GM19438 (cell line): ENCODE measurements around the gene CMSS1.

ENCODE experiments used
- ATAC-seq: cut with Tn5 transposase; IDR thresholded peaks from one replicate; pipeline ENCODE4 v1.9.1; 2021; ENCODE audit warnings: low read depth; ENCODE audit not compliant: unreplicated experiment

Gene CMSS1

DNA sequence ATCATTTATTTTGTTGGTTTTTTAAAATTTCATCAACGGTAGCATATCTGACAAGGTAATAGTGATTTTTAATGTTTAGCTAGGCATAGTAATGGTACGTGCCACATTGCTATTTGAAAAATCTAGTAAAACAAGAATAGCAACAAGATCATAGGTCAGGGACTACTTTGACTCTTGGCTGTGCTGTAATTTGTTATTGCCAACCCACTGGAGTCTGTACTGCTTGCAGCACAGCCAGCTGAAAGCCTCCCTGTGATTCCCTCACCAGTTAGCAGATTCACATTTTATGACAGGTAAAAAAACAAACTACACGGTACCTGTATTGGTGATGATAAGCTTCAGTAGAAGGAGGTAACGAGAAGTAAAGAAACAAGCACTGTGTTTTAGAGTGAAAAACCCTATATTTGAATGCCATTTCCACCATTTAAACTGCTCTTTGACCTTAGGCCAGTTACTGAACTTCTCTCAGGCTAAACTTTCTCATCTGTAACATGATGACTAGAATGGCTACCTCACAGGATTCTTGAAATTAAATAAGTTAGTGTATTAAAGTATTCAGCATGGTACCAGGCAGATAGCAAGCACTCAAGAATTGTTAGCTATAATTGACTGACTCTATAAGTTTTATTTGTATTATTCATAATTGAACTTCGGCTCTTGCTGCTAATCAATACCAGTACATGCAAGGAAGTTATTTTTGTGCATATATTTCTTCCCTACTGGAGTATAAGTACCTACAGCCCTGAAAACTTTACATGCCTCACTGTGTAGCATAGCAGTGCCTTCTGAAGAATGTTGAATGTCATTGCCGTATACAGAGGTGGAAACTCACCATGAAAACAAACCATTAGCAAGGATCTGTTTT, 280.5 kb downstream of the CMSS1 start:
- ATAC-seq = no peak

GRCh38 chr3:100098784-100099070, 281.1 kb downstream of the CMSS1 start:
- ATAC-seq = no peak

- ATAC-seq = no peak
Measured at GRCh38 chr3:100099621-100100020, 282.0 kb downstream of the CMSS1 start.

DNA sequence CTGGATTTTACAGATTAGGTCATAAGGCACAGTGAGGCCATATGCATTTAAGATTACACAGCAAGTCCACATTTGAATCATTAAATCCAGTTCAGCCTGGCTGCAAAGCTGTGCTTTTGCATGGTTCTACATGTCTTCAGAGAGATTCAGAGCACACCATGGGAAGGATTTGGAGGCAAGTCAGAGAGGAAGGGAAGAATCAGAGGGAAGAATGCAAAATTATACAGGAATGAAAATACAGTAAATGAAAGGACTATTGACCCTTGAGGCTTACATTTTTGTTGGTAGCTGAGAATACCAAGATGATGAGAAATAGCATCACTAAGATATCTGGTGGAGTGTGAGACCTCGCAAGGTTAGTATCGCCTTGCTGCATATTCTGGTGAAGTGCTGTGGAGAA, 282.8 kb downstream of the CMSS1 start:
- no peak for ATAC-seq

- ATAC-seq = no peak
Measured at GRCh38 chr3:100102757-100103156, 285.1 kb downstream of the CMSS1 start.

DNA sequence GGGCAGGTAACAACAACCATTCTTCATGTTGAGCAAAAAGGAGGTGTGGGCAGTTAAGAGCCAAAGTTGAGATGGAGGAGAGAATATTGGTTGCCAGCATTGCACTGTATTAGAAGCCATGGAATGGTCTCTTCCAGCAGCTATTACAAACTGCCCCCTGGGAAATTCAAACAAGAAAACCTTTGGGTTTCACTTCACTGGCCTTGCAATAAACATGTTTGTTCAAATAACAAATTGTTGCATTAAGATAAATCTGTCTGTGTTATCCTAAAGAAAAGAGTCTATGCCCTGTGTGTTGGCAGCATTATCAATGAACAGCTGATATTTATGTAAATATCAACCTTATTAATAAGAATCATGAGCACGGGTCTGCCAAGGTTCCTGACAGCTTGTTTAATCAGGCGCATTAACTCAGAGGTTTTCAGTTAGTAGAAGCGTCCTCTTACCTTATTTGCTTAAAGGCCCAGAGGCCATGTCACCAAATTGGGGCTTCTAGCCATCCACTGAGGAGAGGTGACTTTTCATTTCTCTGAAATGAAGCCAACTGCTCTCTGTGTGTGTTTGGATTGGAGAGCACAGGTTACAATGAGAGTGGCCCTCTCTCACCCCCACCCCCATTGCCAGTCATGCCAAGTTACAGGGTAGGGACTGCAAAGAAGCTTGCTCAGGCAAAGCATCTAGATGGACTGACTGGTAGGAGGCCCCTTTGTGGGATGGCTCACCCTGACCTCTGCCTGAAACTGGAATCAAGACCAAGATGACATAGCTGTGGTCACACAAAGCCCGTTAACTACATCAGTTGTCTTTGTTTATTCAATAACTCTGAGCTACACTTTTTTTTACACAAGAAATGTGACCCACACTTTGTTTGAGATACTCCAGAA, 286.1 kb downstream of the CMSS1 start:
- peak; percentile 88 for ATAC-seq

GRCh38 chr3:100104442-100104798, 286.8 kb downstream of the CMSS1 start:
- ATAC-seq = peak; percentile 58

DNA sequence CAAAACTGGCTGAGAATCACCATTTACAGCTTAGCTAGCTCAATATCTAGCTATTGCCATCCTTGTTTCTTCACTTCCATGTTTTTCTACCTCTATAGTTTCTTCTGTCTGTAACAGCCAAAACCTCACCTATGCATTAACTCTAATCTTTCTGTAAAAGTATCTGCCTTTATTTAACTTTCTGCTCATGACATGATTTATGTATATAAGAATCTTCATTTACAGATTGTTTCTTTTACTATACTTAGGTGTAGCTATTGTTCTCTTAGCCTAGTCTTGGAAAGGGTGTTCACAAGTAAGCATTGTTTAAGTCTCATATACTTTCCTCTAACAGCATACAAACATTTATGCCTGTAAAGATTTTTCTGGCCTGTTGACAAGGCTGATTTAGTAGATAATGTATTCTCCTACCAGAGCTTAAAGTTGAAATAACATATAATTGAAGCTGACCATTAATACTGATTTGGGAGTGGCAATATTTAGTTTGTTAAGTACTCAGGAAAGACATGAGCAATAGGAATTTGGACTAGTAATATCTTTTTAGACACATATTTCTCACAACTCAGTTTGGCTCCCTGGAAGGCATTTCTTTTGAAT, 287.3 kb downstream of the CMSS1 start:
- ATAC-seq = no peak

- ATAC-seq = peak; percentile 38
Measured at GRCh38 chr3:100105501-100105900, 287.8 kb downstream of the CMSS1 start.

DNA sequence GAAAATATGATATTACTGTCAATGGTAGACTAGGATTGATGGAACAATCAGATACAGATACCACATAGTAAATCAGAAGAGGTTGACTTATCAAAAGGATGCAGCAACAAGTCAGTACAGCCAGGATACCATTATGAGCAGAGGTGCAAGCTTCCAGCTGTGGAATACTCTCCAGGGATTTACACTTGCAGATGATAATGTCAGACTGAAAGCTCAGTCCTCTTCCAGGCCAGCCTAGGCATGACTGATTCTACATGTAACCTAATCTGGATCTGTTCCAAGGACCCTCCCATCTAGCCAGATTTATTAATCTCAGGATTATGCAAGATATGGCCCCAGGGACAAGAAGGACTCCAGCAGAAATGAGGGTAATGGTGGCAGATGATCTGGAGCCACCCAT, 288.4 kb downstream of the CMSS1 start:
- no peak for ATAC-seq

- no peak for ATAC-seq
Measured at GRCh38 chr3:100106531-100107141, 289.0 kb downstream of the CMSS1 start.

- ATAC-seq = no peak
Measured at GRCh38 chr3:100107221-100107814, 289.7 kb downstream of the CMSS1 start.

DNA sequence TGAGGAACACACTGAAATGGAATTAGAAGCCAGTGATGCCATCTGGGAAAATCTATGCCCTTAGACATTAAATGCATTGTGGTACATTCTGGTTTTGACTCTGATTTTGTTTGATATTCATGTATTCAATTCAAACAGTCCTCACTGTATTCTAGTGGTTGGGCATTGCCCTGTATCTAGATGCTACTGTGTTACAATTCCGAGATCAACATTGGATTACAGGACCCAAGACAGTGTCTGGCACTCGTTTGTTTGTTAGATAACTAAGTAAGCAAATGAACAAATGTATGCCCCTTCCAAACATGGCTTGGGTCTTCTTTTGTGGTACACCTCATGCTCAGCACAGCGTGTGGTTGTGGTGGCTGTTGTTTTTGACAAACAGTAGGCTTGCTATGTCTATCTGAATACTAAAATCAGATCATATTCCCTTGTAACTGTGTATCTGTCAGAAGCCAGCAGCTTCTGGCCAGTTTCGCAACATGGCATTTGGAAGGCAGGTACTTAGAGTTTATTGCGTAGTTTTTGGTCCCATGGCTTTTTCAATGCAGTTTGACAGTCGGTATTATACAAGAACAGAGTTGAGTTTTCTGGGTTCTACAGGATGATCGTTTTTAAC, 290.9 kb downstream of the CMSS1 start:
- no peak for ATAC-seq

DNA sequence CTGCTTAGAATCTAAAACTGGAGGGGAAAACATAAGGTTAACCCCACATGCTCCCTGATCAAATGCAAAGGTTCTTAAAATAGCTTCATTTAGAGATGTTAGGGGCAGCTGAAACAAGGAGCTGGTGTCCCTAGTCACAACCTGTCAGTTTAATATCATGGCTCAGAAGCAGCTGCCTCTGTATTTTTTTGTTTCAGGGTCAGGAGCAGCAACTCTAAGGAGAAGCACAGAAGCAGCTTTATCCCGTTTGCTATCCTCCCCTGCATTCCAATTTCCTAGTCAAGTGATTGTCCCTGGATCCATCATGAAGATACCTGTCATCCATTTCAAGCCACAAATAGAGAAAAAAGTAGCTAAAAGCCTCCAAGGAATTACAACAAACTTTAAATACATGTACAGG, 292.5 kb downstream of the CMSS1 start:
- no peak for ATAC-seq

GRCh38 chr3:100111728-100112127, 294.1 kb downstream of the CMSS1 start:
- ATAC-seq = no peak

GRCh38 chr3:100113723-100114412, 296.2 kb downstream of the CMSS1 start:
- ATAC-seq = no peak

DNA sequence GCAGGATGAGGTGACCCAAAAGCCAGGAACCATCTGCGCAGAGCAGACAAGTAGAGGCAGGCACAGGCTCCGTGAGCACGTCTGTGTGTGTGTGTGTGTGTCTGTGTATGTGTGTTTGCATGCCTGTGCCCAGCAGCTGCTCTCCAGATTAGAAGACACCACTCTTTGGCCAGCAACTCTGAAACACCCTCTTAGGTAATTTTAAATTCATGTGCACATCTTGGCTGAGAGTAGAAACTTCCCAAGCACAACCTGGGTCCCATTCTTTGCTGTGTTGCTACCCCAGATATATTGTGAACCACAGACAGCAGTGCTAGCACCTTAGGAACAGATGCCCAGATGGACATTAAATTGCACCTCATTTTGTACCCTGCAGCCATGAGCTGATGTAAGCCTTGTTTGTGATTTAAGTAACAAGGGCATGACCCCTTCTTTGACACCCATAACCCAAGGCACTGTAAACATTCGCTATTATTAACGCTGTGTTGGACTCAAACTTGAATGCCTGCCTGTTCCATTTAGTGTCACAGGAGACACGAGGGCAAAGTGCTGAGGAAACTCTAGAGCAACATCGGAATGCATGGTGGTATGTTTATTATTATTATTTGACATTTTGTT, 296.9 kb downstream of the CMSS1 start, which contains the start of gene FILIP1L:
TSS of gene FILIP1L (minus strand) at position 89 of the 618 bp plus-strand sequence.
- no peak for ATAC-seq

GRCh38 chr3:100117093-100117492, 299.4 kb downstream of the CMSS1 start:
- no peak for ATAC-seq

- no peak for ATAC-seq
Measured at GRCh38 chr3:100120012-100120411, 302.4 kb downstream of the CMSS1 start.
